Trophoblast cell (in vitro differentiated cells and primary cell): ENCODE measurements around the gene FGD5.
A peak's percentile ranks its signal among the peaks of the same experiment; 100 is the strongest.

Source experiments
- DNase-seq, 2 donors: peaks; one replicate each; pipeline ENCODE4 v3.0.0-alpha.2; 2016
- H2AFZ ChIP-seq: 2 replicates; pipeline ENCODE4 v1.6.1; 2013; ENCODE audit warnings: low read length, moderate library complexity, mild to moderate bottlenecking; ENCODE audit not compliant: insufficient read depth, poor library complexity
- H2AK5ac ChIP-seq: 2 replicates; pipeline ENCODE4 v1.6.1; 2013; ENCODE audit warnings: mild to moderate bottlenecking, low read length
- H2BK120ac ChIP-seq: 2 replicates; pipeline ENCODE4 v1.6.1; 2013; ENCODE audit warnings: low read length, mild to moderate bottlenecking, moderate library complexity; ENCODE audit not compliant: insufficient read depth, poor library complexity
- H2BK12ac ChIP-seq: 2 replicates; pipeline ENCODE4 v1.6.1; 2013; ENCODE audit warnings: mild to moderate bottlenecking, low read length, moderate library complexity
- H2BK5ac ChIP-seq: 2 replicates; pipeline ENCODE4 v1.6.1; 2013; ENCODE audit warnings: low read length, low read depth, moderate library complexity, mild to moderate bottlenecking; ENCODE audit not compliant: poor library complexity
- H3K14ac ChIP-seq: 2 replicates; pipeline ENCODE4 v1.6.1; 2013; ENCODE audit warnings: mild to moderate bottlenecking, low read length
- H3K18ac ChIP-seq: 2 replicates; pipeline ENCODE4 v1.6.1; 2013; ENCODE audit warnings: mild to moderate bottlenecking, low read length
- H3K23ac ChIP-seq: 2 replicates; pipeline ENCODE4 v1.6.1; 2013; ENCODE audit warnings: low read length
- H3K27ac ChIP-seq: 2 replicates; pipeline ENCODE4 v1.5.1; 2013; ENCODE audit warnings: low read depth, mild to moderate bottlenecking, inconsistent platforms, low read length, moderate library complexity
- H3K27me3 ChIP-seq: 2 replicates; pipeline ENCODE4 v1.6.1; 2013; ENCODE audit warnings: inconsistent platforms, mild to moderate bottlenecking, low read length, moderate library complexity; ENCODE audit not compliant: insufficient read depth
- H3K36me3 ChIP-seq, 2 experiments: 1 replicate in 1 of 2; 2 replicates in 1 of 2; pipeline ENCODE4 v1.6.1; 2013; ENCODE audit warnings: low read length in 2 of 2, mild to moderate bottlenecking in 2 of 2, moderate library complexity in 1 of 2; ENCODE audit not compliant: insufficient read depth in 2 of 2, control insufficient read depth in 1 of 2
- H3K4ac ChIP-seq: 2 replicates; pipeline ENCODE4 v1.6.1; 2013; ENCODE audit warnings: low read depth, mild to moderate bottlenecking, low read length, moderate library complexity
- H3K4me1 ChIP-seq, 2 experiments: 1 replicate in 1 of 2; 2 replicates in 1 of 2; pipeline ENCODE4 v1.6.1; 2013; ENCODE audit warnings: low read length in 2 of 2, mild to moderate bottlenecking in 2 of 2, moderate library complexity in 1 of 2; ENCODE audit not compliant: insufficient read depth in 2 of 2, control insufficient read depth in 1 of 2
- H3K4me2 ChIP-seq: 2 replicates; pipeline ENCODE4 v1.6.1; 2013; ENCODE audit warnings: inconsistent platforms, mild to moderate bottlenecking, low read length, moderate library complexity
- H3K4me3 ChIP-seq: 2 replicates; pipeline ENCODE4 v1.5.1; 2013; ENCODE audit warnings: mild to moderate bottlenecking, low read depth, low read length, inconsistent platforms
- H3K79me1 ChIP-seq: one replicate; pipeline ENCODE4 v1.6.1; 2013; ENCODE audit warnings: low read length
- H3K79me2 ChIP-seq: 2 replicates; pipeline ENCODE4 v1.6.1; 2013; ENCODE audit warnings: low read length, mild to moderate bottlenecking; ENCODE audit not compliant: control insufficient read depth, insufficient read depth, poor library complexity
- H3K9ac ChIP-seq: 2 replicates; pipeline ENCODE4 v1.6.1; 2013; ENCODE audit warnings: mild to moderate bottlenecking, low read length
- H3K9me3 ChIP-seq: 2 replicates; pipeline ENCODE4 v1.6.1; 2013; ENCODE audit warnings: low read depth, mild to moderate bottlenecking, control low read depth, inconsistent platforms, low read length; ENCODE audit not compliant: insufficient read depth
- H4K12ac ChIP-seq: 2 replicates; pipeline ENCODE4 v1.6.1; 2013; ENCODE audit warnings: low read depth, mild to moderate bottlenecking, low read length, moderate library complexity
- H4K8ac ChIP-seq: 2 replicates; pipeline ENCODE4 v1.6.1; 2013; ENCODE audit warnings: low read depth, mild to moderate bottlenecking, low read length, moderate library complexity
- H4K91ac ChIP-seq: one replicate; pipeline ENCODE4 v1.6.1; 2013; ENCODE audit warnings: low read depth, mild to moderate bottlenecking, low read length, moderate library complexity
- WGBS: extraction: QIAGEN DNeasy Blood & Tissue Kit; methylation state at CpG from one replicate; pipeline ENCODE4 v1.1.7; 2013; ENCODE audit warnings: missing lambda C conversion rate; ENCODE audit not compliant: insufficient read length, insufficient coverage; ENCODE audit errors: extremely low coverage; 5-methylcytosine and 5-hydroxymethylcytosine counted together

The FGD5 gene

GRCh38 chr3:14812196-14812790, 6.5 kb upstream of the FGD5 start:
- Histone ChIP-seq H3K9ac (no peak overlapping the region), H3K23ac (no peak overlapping the region), H3K18ac (peak overlapping the region; percentile 38), H3K4ac (peak overlapping the region; percentile 6), H4K8ac (no peak overlapping the region), H3K14ac (peak overlapping the region; percentile 16), H3K79me2 (peaks cover 3% of the 10 kb centered on the region), H2AFZ (no peak overlapping the region), H3K4me2 (no peak overlapping the region), H3K36me3 (no peaks in the 10 kb centered on the region), H2BK5ac (no peak overlapping the region), H3K9me3 (no peaks in the 10 kb centered on the region), H2BK12ac (no peak overlapping the region), H2AK5ac (peak overlapping the region; percentile 12), H2BK120ac (no peak overlapping the region), H4K12ac (no peak overlapping the region), H3K27ac (no peak overlapping the region), H4K91ac (peak overlapping the region; percentile 31), H3K4me3 (no peak overlapping the region), H3K27me3 (peaks cover 6% of the 10 kb centered on the region), H3K79me1 (peaks cover 4% of the 10 kb centered on the region), H3K4me1 (peaks cover 11 to 18% of the 10 kb centered on the region in 2 experiments)
- no CpG with 5 or more reads among the region's 9 CpGs for WGBS
- no peak for DNase-seq

GRCh38 chr3:14814411-14814871, 4.3 kb upstream of the FGD5 start:
- H3K4me2 ChIP-seq, result no peak overlapping the region

GRCh38 chr3:14816359-14816758, 2.4 kb upstream of the FGD5 start:
- no peak overlapping the region for H3K4ac ChIP-seq
- H3K79me1 ChIP-seq, result no peaks in the 10 kb centered on the region
- no peak overlapping the region for H2AFZ ChIP-seq
- no peak overlapping the region for H2BK120ac ChIP-seq
- no peak overlapping the region for H3K23ac ChIP-seq
- no CpG with 5 or more reads among the region's 3 CpGs for WGBS
- H4K12ac ChIP-seq, result no peak overlapping the region
- H4K8ac ChIP-seq, result no peak overlapping the region
- no peak overlapping the region for H3K9ac ChIP-seq
- no peak overlapping the region for H2AK5ac ChIP-seq
- no peak overlapping the region for H3K4me3 ChIP-seq
- peaks cover 7 to 8% of the 10 kb centered on the region in 2 experiments for H3K4me1 ChIP-seq
- peaks cover 14 to 22% of the 10 kb centered on the region in 2 experiments for H3K36me3 ChIP-seq
- no peak overlapping the region for H3K14ac ChIP-seq
- H3K27me3 ChIP-seq, result no peaks in the 10 kb centered on the region
- DNase-seq, result no peak
- no peak overlapping the region for H2BK12ac ChIP-seq
- H3K4me2 ChIP-seq, result no peak overlapping the region
- no peaks in the 10 kb centered on the region for H3K9me3 ChIP-seq
- H4K91ac ChIP-seq, result no peak overlapping the region
- H3K27ac ChIP-seq, result no peak overlapping the region
- H3K18ac ChIP-seq, result no peak overlapping the region
- no peaks in the 10 kb centered on the region for H3K79me2 ChIP-seq
- H2BK5ac ChIP-seq, result no peak overlapping the region

More at GRCh38 chr3:14814411-14814871, 4.3 kb upstream of the FGD5 start:
- Histone ChIP-seq H3K27ac (no peak overlapping the region), H3K27me3 (peaks cover 6% of the 10 kb centered on the region), H3K79me2 (peaks cover 3% of the 10 kb centered on the region), H3K4me3 (no peak overlapping the region), H3K36me3 (peaks cover 2 to 7% of the 10 kb centered on the region in 2 experiments), H3K9me3 (no peaks in the 10 kb centered on the region), H2AFZ (no peak overlapping the region), H4K8ac (no peak overlapping the region), H3K79me1 (peaks cover 4% of the 10 kb centered on the region), H3K4me1 (peaks cover 11 to 18% of the 10 kb centered on the region in 2 experiments), H2BK5ac (no peak overlapping the region), H3K14ac (no peak overlapping the region), H4K91ac (no peak overlapping the region), H3K9ac (no peak overlapping the region), H2BK120ac (no peak overlapping the region), H2AK5ac (no peak overlapping the region), H3K4ac (no peak overlapping the region), H4K12ac (no peak overlapping the region), H3K23ac (no peak overlapping the region), H3K18ac (no peak overlapping the region), H2BK12ac (no peak overlapping the region)
- peak; percentile 12 to 61 for DNase-seq
- WGBS, result no CpG with 5 or more reads among the region's 4 CpGs

- Histone ChIP-seq H2BK5ac (no peak overlapping the region), H4K91ac (no peak overlapping the region), H3K27ac (no peak overlapping the region), H3K79me2 (no peaks in the 10 kb centered on the region), H2BK12ac (no peak overlapping the region), H3K14ac (no peak overlapping the region), H2BK120ac (no peak overlapping the region), H3K23ac (no peak overlapping the region), H2AFZ (no peak overlapping the region), H3K79me1 (no peaks in the 10 kb centered on the region), H3K18ac (no peak overlapping the region), H3K9ac (no peak overlapping the region), H3K36me3 (peaks cover 14 to 24% of the 10 kb centered on the region in 2 experiments), H3K4ac (no peak overlapping the region), H3K4me1 (peaks cover under 1 to 11% of the 10 kb centered on the region in 2 experiments), H3K4me2 (no peak overlapping the region), H3K9me3 (no peaks in the 10 kb centered on the region), H3K27me3 (no peaks in the 10 kb centered on the region), H4K12ac (no peak overlapping the region), H4K8ac (no peak overlapping the region), H3K4me3 (no peak overlapping the region), H2AK5ac (no peak overlapping the region)
- no peak for DNase-seq
- WGBS, result no CpG with 5 or more reads among the region's 10 CpGs
Measured at GRCh38 chr3:14819671-14820070, 909 bp downstream of the FGD5 start.
